CD1c-positive myeloid dendritic cell (primary cell): Measurements from ENCODE around the gene LRRC4.

Experiments
- DNase-seq: peaks from one replicate; pipeline ENCODE4 v3.0.0-alpha.2; 2016; ENCODE audit errors: extremely low spot score

LRRC4 gene

GRCh38 chr7:128031901-128032604, 816 bp upstream of the LRRC4 start:
- peak; percentile 73 for DNase-seq

GRCh38 chr7:128030263-128030653, 979 bp downstream of the LRRC4 start:
- no peak for DNase-seq

GRCh38 chr7:128029405-128029995, 1.7 kb downstream of the LRRC4 start:
- DNase-seq: no peak

GRCh38 chr7:128027485-128027980, 3.7 kb downstream of the LRRC4 start:
- DNase-seq: no peak

GRCh38 chr7:128026551-128026950, 4.7 kb downstream of the LRRC4 start:
- DNase-seq: no peak

GRCh38 chr7:128025819-128026218, 5.4 kb downstream of the LRRC4 start:
- no peak for DNase-seq

GRCh38 chr7:128025380-128025779, 5.9 kb downstream of the LRRC4 start:
- DNase-seq: no peak

- DNase-seq: no peak
These were observed 7.1 kb downstream of the LRRC4 start for GRCh38 chr7:128024151-128024550.

- peak; percentile 25 for DNase-seq
These were observed 8.4 kb downstream of the LRRC4 start for GRCh38 chr7:128022631-128023532.

- DNase-seq: no peak
These were observed 9.9 kb downstream of the LRRC4 start for GRCh38 chr7:128021366-128021765.

GRCh38 chr7:128020159-128020558, 11.1 kb downstream of the LRRC4 start:
- peak; percentile 12 for DNase-seq

GRCh38 chr7:128019288-128019687, 11.9 kb downstream of the LRRC4 start:
- DNase-seq: no peak

GRCh38 chr7:128017862-128018845, 13.1 kb downstream of the LRRC4 start:
- no peak for DNase-seq

GRCh38 chr7:128017460-128017859, 13.8 kb downstream of the LRRC4 start:
- DNase-seq: no peak

GRCh38 chr7:128014811-128015210, 16.4 kb downstream of the LRRC4 start:
- DNase-seq: no peak

GRCh38 chr7:128011131-128011661, 20.0 kb downstream of the LRRC4 start:
- no peak for DNase-seq

GRCh38 chr7:128010391-128011127, 20.7 kb downstream of the LRRC4 start:
- DNase-seq: no peak

- no peak for DNase-seq
These were observed 22.5 kb downstream of the LRRC4 start for GRCh38 chr7:128008744-128009143.

- DNase-seq: no peak
These were observed 23.1 kb downstream of the LRRC4 start for GRCh38 chr7:128008141-128008540.

GRCh38 chr7:128007303-128007680, 23.9 kb downstream of the LRRC4 start:
- no peak for DNase-seq
